GM23338 (cell line): Measurements from ENCODE around the gene PDE4B. TPM values are rescaled to one million over a fixed set of nuclear protein-coding genes. Genes with fewer than 3 reads are reported as not detected.

ENCODE experiments used
- ATAC-seq: fragments of 200-7000 bp; cut with Tn5 transposase; 3 replicates; pipeline ENCODE4 v1.9.1; 2020
- DNase-seq: peaks from one replicate; pipeline ENCODE4 v3.0.0-alpha.2; 2015; ENCODE audit warnings: low spot score
- H2AFZ ChIP-seq: fragments of 200-600 bp; sonication (generic); 2 replicates; pipeline ENCODE4 v1.8.0; 2016; ENCODE audit warnings: antibody characterized with exemption, mild to moderate bottlenecking, moderate library complexity
- H3F3A ChIP-seq: fragments of 200-600 bp; sonication (generic); replicated peaks from 2 replicates; pipeline ENCODE4 v1.8.0; 2017; ENCODE audit warnings: antibody characterized with exemption, mixed run types, low read depth
- H3K27ac ChIP-seq: fragments of 200-600 bp; sonication (generic); 2 replicates; pipeline ENCODE4 v1.6.1; 2016; ENCODE audit warnings: low read depth
- H3K27me3 ChIP-seq: fragments of 200-600 bp; sonication (generic); 2 replicates; pipeline ENCODE4 v1.8.0; 2016; ENCODE audit warnings: mild to moderate bottlenecking, mixed run types, moderate library complexity; ENCODE audit not compliant: insufficient read depth
- H3K36me3 ChIP-seq: fragments of 200-600 bp; sonication (generic); 2 replicates; pipeline ENCODE4 v1.8.0; 2016; ENCODE audit warnings: mild to moderate bottlenecking; ENCODE audit not compliant: insufficient read depth
- H3K4me1 ChIP-seq: fragments of 200-600 bp; sonication (generic); 2 replicates; pipeline ENCODE4 v1.8.0; 2016; ENCODE audit warnings: mild to moderate bottlenecking, moderate library complexity; ENCODE audit not compliant: insufficient read depth
- H3K4me2 ChIP-seq: fragments of 200-600 bp; sonication (generic); 2 replicates; pipeline ENCODE4 v1.7.1; 2017; ENCODE audit warnings: mixed run types
- H3K4me3 ChIP-seq: fragments of 200-600 bp; sonication (generic); 2 replicates; pipeline ENCODE4 v1.6.1; 2016; ENCODE audit warnings: mixed run types
- H3K79me2 ChIP-seq: fragments of 200-600 bp; sonication (generic); replicated peaks from 2 replicates; pipeline ENCODE4 v1.8.0; 2017; ENCODE audit warnings: mild to moderate bottlenecking; ENCODE audit not compliant: insufficient read depth
- H3K9me2 ChIP-seq: fragments of 200-600 bp; sonication (generic); 2 replicates; pipeline ENCODE4 v1.8.0; 2017; ENCODE audit not compliant: insufficient read depth
- H4K20me1 ChIP-seq: fragments of 200-600 bp; sonication (generic); replicated peaks from 2 replicates; pipeline ENCODE4 v1.8.0; 2017; ENCODE audit warnings: mild to moderate bottlenecking; ENCODE audit not compliant: insufficient read depth
- H3K27ac Mint-ChIP-seq: 2 replicates; pipeline ENCODE4 v1.8.0; 2020; ENCODE audit warnings: inconsistent platforms, mild to moderate bottlenecking, moderate library complexity, mixed read lengths
- H3K27me3 Mint-ChIP-seq: 3 replicates; pipeline ENCODE4 v1.8.0; 2022; ENCODE audit warnings: low read depth, mild to moderate bottlenecking, moderate library complexity, mixed read lengths, inconsistent platforms; ENCODE audit not compliant: insufficient read depth, poor library complexity
- H3K36me3 Mint-ChIP-seq: 3 replicates; pipeline ENCODE4 v1.8.0; 2021; ENCODE audit warnings: low read depth, mild to moderate bottlenecking, inconsistent platforms, moderate library complexity, mixed read lengths
- H3K4me1 Mint-ChIP-seq: 3 replicates; pipeline ENCODE4 v1.8.0; 2020; ENCODE audit warnings: mild to moderate bottlenecking, inconsistent platforms, mixed read lengths
- H3K4me3 Mint-ChIP-seq: 3 replicates; pipeline ENCODE4 v1.8.0; 2021; ENCODE audit warnings: moderate library complexity, mild to moderate bottlenecking, inconsistent platforms, mixed read lengths
- H3K9me3 Mint-ChIP-seq: 3 replicates; pipeline ENCODE4 v1.8.0; 2020; ENCODE audit warnings: moderate library complexity, mild to moderate bottlenecking, inconsistent platforms, mixed read lengths
- CREB1 ChIP-seq: fragments of 250-450 bp; sonication (Bioruptor Pico); IDR thresholded peaks from 2 replicates; pipeline ENCODE4 v1.5.0; 2020; ENCODE audit warnings: low read depth, mild to moderate bottlenecking, moderate library complexity
- CTCF ChIP-seq, 2 experiments: fragments of 200-600 bp in 1 of 2; sonication (generic) in 1 of 2; conservative IDR thresholded peaks; 2 replicates each; pipeline versions ENCODE4 v1.5.1 to v1.6.1; 2016 to 2017; ENCODE audit warnings: antibody characterized with exemption in 2 of 2, low read depth in 2 of 2, mild to moderate bottlenecking in 2 of 2, moderate library complexity in 1 of 2
- ETS1 ChIP-seq: IDR thresholded peaks from 2 replicates; pipeline ENCODE4 v1.6.1; 2016; ENCODE audit warnings: antibody characterized with exemption
- EZH2 ChIP-seq: fragments of 200-600 bp; sonication (generic); IDR thresholded peaks from one replicate; pipeline ENCODE4 v1.8.0; 2017; ENCODE audit warnings: antibody characterized with exemption, mild to moderate bottlenecking, low read depth; ENCODE audit not compliant: unreplicated experiment
- EZH2phosphoT487 ChIP-seq: fragments of 200-600 bp; sonication (generic); IDR thresholded peaks from one replicate; pipeline ENCODE4 v1.8.1; 2018; ENCODE audit warnings: antibody characterized with exemption; ENCODE audit not compliant: unreplicated experiment
- JUNB ChIP-seq: IDR thresholded peaks from one replicate; pipeline ENCODE4 v1.6.1; 2016; ENCODE audit warnings: antibody characterized with exemption; ENCODE audit not compliant: unreplicated experiment
- NANOG ChIP-seq: IDR thresholded peaks from 2 replicates; pipeline ENCODE4 v1.6.1; 2016; ENCODE audit warnings: antibody characterized with exemption, borderline replicate concordance
- POLR2AphosphoS5 ChIP-seq: IDR thresholded peaks from 2 replicates; pipeline ENCODE4 v1.6.1; 2016; ENCODE audit warnings: antibody characterized with exemption, low read depth
- REST ChIP-seq: IDR thresholded peaks from one replicate; pipeline ENCODE4 v1.6.1; 2018; ENCODE audit warnings: antibody characterized with exemption; ENCODE audit not compliant: unreplicated experiment
- STAT1 ChIP-seq: IDR thresholded peaks from one replicate; pipeline ENCODE4 v1.6.1; 2016; ENCODE audit warnings: antibody characterized with exemption; ENCODE audit not compliant: unreplicated experiment
- ZNF114 ChIP-seq: fragments of 250-450 bp; sonication (Bioruptor Pico); IDR thresholded peaks from 2 replicates; pipeline ENCODE4 v1.5.0; 2020; ENCODE audit warnings: mild to moderate bottlenecking, moderate library complexity
- ZNF331 ChIP-seq: fragments of 250-450 bp; sonication (Bioruptor Pico); IDR thresholded peaks from 2 replicates; pipeline ENCODE4 v1.5.0; 2020; ENCODE audit warnings: low read depth, mild to moderate bottlenecking, moderate library complexity
- ZNF462 ChIP-seq: fragments of 250-450 bp; sonication (Bioruptor Pico); IDR thresholded peaks from 2 replicates; pipeline ENCODE4 v1.5.0; 2020; ENCODE audit warnings: mild to moderate bottlenecking, moderate library complexity
- polyA plus RNA-seq: library from polyadenylated mRNA; unstranded; fragments of >200 nt; fragmentation: Nextera tagmentation; extraction: Ambion mirVana; gene quantifications from 2 replicates; pipeline ENCODE4 v1.2.1, GENCODE V29; 2016
- total RNA-seq: library from RNA; depleted of rRNA; stranded (reverse); fragments of >200 nt; shearing (Covaris generic); gene quantifications from 2 replicates; pipeline ENCODE4 v1.2.3, GENCODE V29; 2014

Gene PDE4B
- total and polyA plus RNA-seq, 2 experiments from 2014 or later = 14.0 to 25.6 TPM

- TF ChIP-seq REST (no peak), NANOG (no peak), EZH2 (no peak), STAT1 (no peak), ZNF331 (CRISPR knock-in tag) (no peak), ETS1 (no peak), ZNF114 (CRISPR knock-in tag) (no peak), CREB1 (CRISPR knock-in tag) (no peak)
Observed at GRCh38 chr1:66085600-66085999, 292.9 kb downstream of the PDE4B start (continued).

- no peaks in the 10 kb centered on the region for H3K9me3 Mint-ChIP-seq
- H3K27ac Mint-ChIP-seq = no peak overlapping the region
Observed at GRCh38 chr1:66088787-66089186, 296.1 kb downstream of the PDE4B start.

More at GRCh38 chr1:66088787-66089186, 296.1 kb downstream of the PDE4B start:
- H3K27ac ChIP-seq = no peak overlapping the region
- H3F3A ChIP-seq = no peaks in the 10 kb centered on the region
- DNase-seq (no peak), ATAC-seq (no peak)
- no peak overlapping the region for H3K4me3 ChIP-seq
- TF ChIP-seq CREB1 (CRISPR knock-in tag) (no peak), EZH2 (no peak), JUNB (no peak), EZH2phosphoT487 (no peak), ZNF114 (CRISPR knock-in tag) (no peak), ZNF331 (CRISPR knock-in tag) (no peak), POLR2AphosphoS5 (no peak), ZNF462 (CRISPR knock-in tag) (no peak), STAT1 (no peak), CTCF (conservative IDR thresholded peaks at IDR 0.05; ENCODE audit: low read depth in 2 of 2) (no peak)
- H3K4me1 ChIP-seq = no peaks in the 10 kb centered on the region
- H3K27me3 Mint-ChIP-seq = no peaks in the 10 kb centered on the region
- no peaks in the 10 kb centered on the region for H4K20me1 ChIP-seq
- H3K36me3 ChIP-seq = no peaks in the 10 kb centered on the region
- no peak overlapping the region for H3K4me3 Mint-ChIP-seq
- H3K4me1 Mint-ChIP-seq = no peaks in the 10 kb centered on the region
- H3K27me3 ChIP-seq = no peaks in the 10 kb centered on the region
- no peaks in the 10 kb centered on the region for H3K36me3 Mint-ChIP-seq
- no peaks in the 10 kb centered on the region for H3K9me2 ChIP-seq
- no peaks in the 10 kb centered on the region for H3K79me2 ChIP-seq
- no peak overlapping the region for H2AFZ ChIP-seq
- no peak overlapping the region for H3K4me2 ChIP-seq
